OCI-LY3 (cell line): ENCODE results near the gene ACOXL.

ENCODE experiments used
- EZH2phosphoT487 ChIP-seq: fragments of 200-600 bp; shearing (Covaris generic); IDR thresholded peaks from 2 replicates; pipeline ENCODE4 v1.6.1; 2018; ENCODE audit warnings: antibody characterized with exemption, mixed run types, low read depth
- TF ChIP-seq, protein P1 (sequence below): fragments of 200-600, 300-600 bp; sonication (generic); IDR thresholded peaks from 2 replicates; pipeline ENCODE4 v1.5.1; 2014; ENCODE audit warnings: antibody characterized with exemption, low read length, low read depth

DNA sequence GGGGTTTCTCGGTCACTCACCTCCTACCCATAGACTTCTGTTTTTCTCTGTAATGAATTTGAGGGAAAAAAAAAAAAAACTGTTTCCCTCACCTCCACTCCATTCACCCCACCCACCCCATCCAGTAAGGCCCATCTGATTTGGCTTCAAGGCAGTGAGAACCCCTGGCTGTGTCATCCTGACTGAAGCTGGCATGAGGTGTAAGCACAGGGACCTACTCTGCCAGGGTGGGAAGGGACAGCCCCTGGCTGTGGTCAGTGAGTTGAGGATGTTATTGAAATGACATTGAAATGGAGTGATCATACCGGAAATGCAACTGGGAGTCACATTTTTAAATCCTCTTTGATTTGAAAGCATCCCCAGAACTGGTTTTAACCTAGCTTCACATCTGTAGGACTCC lies 369.2 kb downstream of the ACOXL start:
- TF ChIP-seq, protein P1, sequence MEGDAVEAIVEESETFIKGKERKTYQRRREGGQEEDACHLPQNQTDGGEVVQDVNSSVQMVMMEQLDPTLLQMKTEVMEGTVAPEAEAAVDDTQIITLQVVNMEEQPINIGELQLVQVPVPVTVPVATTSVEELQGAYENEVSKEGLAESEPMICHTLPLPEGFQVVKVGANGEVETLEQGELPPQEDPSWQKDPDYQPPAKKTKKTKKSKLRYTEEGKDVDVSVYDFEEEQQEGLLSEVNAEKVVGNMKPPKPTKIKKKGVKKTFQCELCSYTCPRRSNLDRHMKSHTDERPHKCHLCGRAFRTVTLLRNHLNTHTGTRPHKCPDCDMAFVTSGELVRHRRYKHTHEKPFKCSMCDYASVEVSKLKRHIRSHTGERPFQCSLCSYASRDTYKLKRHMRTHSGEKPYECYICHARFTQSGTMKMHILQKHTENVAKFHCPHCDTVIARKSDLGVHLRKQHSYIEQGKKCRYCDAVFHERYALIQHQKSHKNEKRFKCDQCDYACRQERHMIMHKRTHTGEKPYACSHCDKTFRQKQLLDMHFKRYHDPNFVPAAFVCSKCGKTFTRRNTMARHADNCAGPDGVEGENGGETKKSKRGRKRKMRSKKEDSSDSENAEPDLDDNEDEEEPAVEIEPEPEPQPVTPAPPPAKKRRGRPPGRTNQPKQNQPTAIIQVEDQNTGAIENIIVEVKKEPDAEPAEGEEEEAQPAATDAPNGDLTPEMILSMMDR, result no peak
- TF ChIP-seq EZH2phosphoT487, result no peak
